H9 (cell line): ENCODE measurements around the gene APLP2. TPM values are rescaled to one million over a fixed set of nuclear protein-coding genes. Genes with fewer than 3 reads are reported as not detected.

Experiments
- DNase-seq: peaks from one replicate; pipeline ENCODE4 v3.0.0-alpha.2; 2017
- H2AFZ ChIP-seq: one replicate; pipeline ENCODE4 v1.6.1; 2013; ENCODE audit warnings: mild to moderate bottlenecking, low read length, control low read depth, moderate library complexity
- H2AK5ac ChIP-seq: 2 replicates; pipeline ENCODE4 v1.6.1; 2013; ENCODE audit warnings: low read length, control low read depth, mixed read lengths; ENCODE audit not compliant: insufficient read length
- H2BK120ac ChIP-seq: one replicate; pipeline ENCODE4 v1.6.1; 2013; ENCODE audit warnings: low read depth, mild to moderate bottlenecking, low read length, control low read depth, inconsistent platforms; ENCODE audit not compliant: poor library complexity, severe bottlenecking
- H2BK12ac ChIP-seq: 2 replicates; pipeline ENCODE4 v1.6.1; 2013; ENCODE audit warnings: low read length, control low read depth, mixed read lengths, low read depth; ENCODE audit not compliant: insufficient read length
- H2BK15ac ChIP-seq: 2 replicates; pipeline ENCODE4 v1.6.1; 2013; ENCODE audit warnings: low read depth, low read length, control low read depth
- H2BK20ac ChIP-seq: one replicate; pipeline ENCODE4 v1.6.1; 2013; ENCODE audit warnings: low read depth, mild to moderate bottlenecking, low read length, control low read depth, inconsistent platforms; ENCODE audit not compliant: poor library complexity, severe bottlenecking
- H2BK5ac ChIP-seq: 2 replicates; pipeline ENCODE4 v1.6.1; 2013; ENCODE audit warnings: low read length, control low read depth, mixed read lengths; ENCODE audit not compliant: insufficient read length
- H3K14ac ChIP-seq: 2 replicates; pipeline ENCODE4 v1.6.1; 2013; ENCODE audit warnings: low read length, control low read depth; ENCODE audit not compliant: insufficient read depth
- H3K18ac ChIP-seq: 2 replicates; pipeline ENCODE4 v1.6.1; 2013; ENCODE audit warnings: low read depth, mild to moderate bottlenecking, mixed read lengths, low read length, control low read depth; ENCODE audit not compliant: insufficient read length
- H3K23ac ChIP-seq: 2 replicates; pipeline ENCODE4 v1.6.1; 2013; ENCODE audit warnings: low read length, control low read depth, mixed read lengths, low read depth; ENCODE audit not compliant: insufficient read length
- H3K23me2 ChIP-seq: 2 replicates; pipeline ENCODE4 v1.6.1; 2013; ENCODE audit warnings: low read depth, mild to moderate bottlenecking, mixed read lengths, low read length, control low read depth; ENCODE audit not compliant: insufficient read length, poor library complexity, severe bottlenecking
- H3K27ac ChIP-seq: 2 replicates; pipeline ENCODE4 v1.5.1; 2013; ENCODE audit warnings: low read length, control low read depth, mixed read lengths, low read depth; ENCODE audit not compliant: insufficient read length
- H3K27me3 ChIP-seq: 2 replicates; pipeline ENCODE4 v1.6.1; 2013; ENCODE audit warnings: low read length, control low read depth, inconsistent platforms; ENCODE audit not compliant: insufficient read depth
- H3K4ac ChIP-seq: 2 replicates; pipeline ENCODE4 v1.6.1; 2013; ENCODE audit warnings: low read depth, mild to moderate bottlenecking, control low read depth, inconsistent platforms, low read length, moderate library complexity
- H3K4me1 ChIP-seq: 2 replicates; pipeline ENCODE4 v1.6.1; 2013; ENCODE audit warnings: low read length, control low read depth, inconsistent platforms; ENCODE audit not compliant: insufficient read depth
- H3K4me2 ChIP-seq: 2 replicates; pipeline ENCODE4 v1.6.1; 2013; ENCODE audit warnings: low read length, control low read depth, mixed read lengths; ENCODE audit not compliant: insufficient read length, insufficient read depth
- H3K56ac ChIP-seq: 2 replicates; pipeline ENCODE4 v1.6.1; 2013; ENCODE audit warnings: low read depth, mild to moderate bottlenecking, mixed read lengths, low read length, control low read depth; ENCODE audit not compliant: insufficient read length
- H3K79me1 ChIP-seq: 2 replicates; pipeline ENCODE4 v1.6.1; 2013; ENCODE audit warnings: low read depth, mild to moderate bottlenecking, moderate library complexity, low read length, control low read depth, inconsistent platforms; ENCODE audit not compliant: insufficient read depth, poor library complexity, severe bottlenecking
- H3K79me2 ChIP-seq: 2 replicates; pipeline ENCODE4 v1.6.1; 2013; ENCODE audit warnings: low read length, control low read depth, inconsistent platforms; ENCODE audit not compliant: insufficient read depth
- H3K9ac ChIP-seq: 2 replicates; pipeline ENCODE4 v1.6.1; 2013; ENCODE audit warnings: low read length, control low read depth, mixed read lengths; ENCODE audit not compliant: insufficient read length; ENCODE audit errors: extremely low read depth
- H3K9me3 ChIP-seq: one replicate; pipeline ENCODE4 v1.6.1; 2013; ENCODE audit warnings: low read depth, low read length, inconsistent platforms; ENCODE audit not compliant: control insufficient read depth
- H3T11ph ChIP-seq: one replicate; pipeline ENCODE4 v1.6.1; 2013; ENCODE audit warnings: mild to moderate bottlenecking, low read length, control low read depth, inconsistent platforms
- H4K20me1 ChIP-seq: one replicate; pipeline ENCODE4 v1.6.1; 2013; ENCODE audit not compliant: control insufficient read depth, insufficient read length, insufficient read depth
- H4K5ac ChIP-seq: 2 replicates; pipeline ENCODE4 v1.6.1; 2013; ENCODE audit warnings: low read depth, mild to moderate bottlenecking, mixed read lengths, low read length, control low read depth; ENCODE audit not compliant: insufficient read length
- H4K8ac ChIP-seq: replicated peaks from 2 replicates; pipeline ENCODE4 v1.6.1; 2013; ENCODE audit warnings: low read length, control low read depth, mixed read lengths, low read depth; ENCODE audit not compliant: insufficient read length
- H4K91ac ChIP-seq: 2 replicates; pipeline ENCODE4 v1.6.1; 2013; ENCODE audit warnings: low read depth, mild to moderate bottlenecking, moderate library complexity, mixed read lengths, low read length, control low read depth; ENCODE audit not compliant: insufficient read length
- H3K27ac Mint-ChIP-seq, 3 experiments: 2 replicates in 2 of 3; 3 replicates in 1 of 3; pipeline ENCODE4 v1.8.0; 2020 to 2021; ENCODE audit warnings: mixed read lengths in 3 of 3, mild to moderate bottlenecking in 1 of 3, moderate library complexity in 1 of 3
- H3K27me3 Mint-ChIP-seq: 2 replicates; pipeline ENCODE4 v1.8.0; 2021; ENCODE audit warnings: low read depth, mild to moderate bottlenecking, moderate library complexity, mixed read lengths
- H3K36me3 Mint-ChIP-seq, 3 experiments: 2 replicates in 2 of 3; 3 replicates in 1 of 3; pipeline ENCODE4 v1.8.0; 2020 to 2021; ENCODE audit warnings: low read depth in 3 of 3, mixed read lengths in 3 of 3; ENCODE audit not compliant: insufficient read depth in 1 of 3
- H3K4me1 Mint-ChIP-seq, 2 experiments: 2 replicates each; pipeline ENCODE4 v1.8.0; 2020; ENCODE audit warnings: mixed read lengths in 2 of 2
- H3K4me3 Mint-ChIP-seq, 2 experiments: 2 replicates in 1 of 2; 3 replicates in 1 of 2; pipeline ENCODE4 v1.8.0; 2020 to 2021; ENCODE audit warnings: mild to moderate bottlenecking in 2 of 2, mixed read lengths in 2 of 2, moderate library complexity in 1 of 2
- H3K9me3 Mint-ChIP-seq, 2 experiments: 2 replicates in 1 of 2; 3 replicates in 1 of 2; pipeline ENCODE4 v1.8.0; 2020; ENCODE audit warnings: mild to moderate bottlenecking in 2 of 2, mixed read lengths in 2 of 2, moderate library complexity in 1 of 2
- CTCF ChIP-seq: fragments of 200-600 bp; sonication (generic); conservative IDR thresholded peaks from 3 replicates; pipeline ENCODE4 v1.8.0; 2021; ENCODE audit warnings: antibody characterized with exemption, mild to moderate bottlenecking
- WGBS: extraction: QIAGEN DNeasy Blood & Tissue Kit; methylation state at CpG from one replicate; pipeline ENCODE4 v1.1.7; 2013; ENCODE audit warnings: missing lambda C conversion rate, low lambda C conversion rate, mixed read lengths; ENCODE audit not compliant: insufficient read length; ENCODE audit errors: extremely low coverage; 5-methylcytosine and 5-hydroxymethylcytosine counted together
- total RNA-seq: library from RNA; stranded (reverse); gene quantifications from 2 replicates; pipeline ENCODE4 v1.2.1, GENCODE V29; 2021

The APLP2 gene
- total RNA-seq, 1 experiment from 2014 or later: 328 TPM

- H2AK5ac ChIP-seq: no peak overlapping the region
- peaks cover 15 to 29% (median 23%) of the 10 kb centered on the region in 3 experiments for H3K36me3 Mint-ChIP-seq
- TF ChIP-seq CTCF: no peak
- H4K20me1 ChIP-seq: no peaks in the 10 kb centered on the region
- H3K23me2 ChIP-seq: no peaks in the 10 kb centered on the region
- no peak overlapping the region for H3T11ph ChIP-seq
- H3K4me1 ChIP-seq: no peaks in the 10 kb centered on the region
- H3K4ac ChIP-seq: no peak overlapping the region
- H4K8ac ChIP-seq: no peak overlapping the region
- H2BK20ac ChIP-seq: no peak overlapping the region
- H3K27ac Mint-ChIP-seq: no peak overlapping the region
- WGBS: no CpG with 5 or more reads among the region's 12 CpGs
- no peaks in the 10 kb centered on the region for H3K9me3 ChIP-seq
- H2AFZ ChIP-seq: no peak overlapping the region
- no peak overlapping the region for H3K56ac ChIP-seq
- no peak overlapping the region for H2BK120ac ChIP-seq
- no peak overlapping the region for H4K5ac ChIP-seq
- no peaks in the 10 kb centered on the region for H3K79me1 ChIP-seq
- no peaks in the 10 kb centered on the region for H3K79me2 ChIP-seq
- no peak overlapping the region for H3K14ac ChIP-seq
- H3K23ac ChIP-seq: no peak overlapping the region
- H3K4me3 Mint-ChIP-seq: no peak overlapping the region
- H3K27me3 ChIP-seq: no peaks in the 10 kb centered on the region
- no peak overlapping the region for H3K27ac ChIP-seq
- no peak overlapping the region for H3K9ac ChIP-seq
- no peaks in the 10 kb centered on the region for H3K9me3 Mint-ChIP-seq
- H2BK12ac ChIP-seq: no peak overlapping the region
- H4K91ac ChIP-seq: no peak overlapping the region
- peaks cover 25% of the 10 kb centered on the region in 2 experiments for H3K4me1 Mint-ChIP-seq
- H2BK15ac ChIP-seq: no peak overlapping the region
- no peak overlapping the region for H3K4me2 ChIP-seq
- no peak overlapping the region for H2BK5ac ChIP-seq
- H3K27me3 Mint-ChIP-seq: peaks cover 2% of the 10 kb centered on the region; the same call in 1 of the 2 replicates
- H3K18ac ChIP-seq: no peak overlapping the region
- DNase-seq: no peak
Observed at GRCh38 chr11:130148796-130149326, 79.2 kb downstream of the APLP2 start.
